Ovary (tissue), 3 donors: ENCODE results near the gene CFAP92.

Experiments
- CTCF ChIP-seq, 3 donors: fragments of 450-650 bp in 2 of 3; fragments of 200-600 bp in 1 of 3; IDR thresholded peaks; one replicate each; pipeline versions ENCODE4 v1.5.1 to v1.8.0; 2016 to 2022; ENCODE audit warnings: antibody characterized with exemption in 3 of 3, mild to moderate bottlenecking in 1 of 3
- EP300 ChIP-seq: sonication (generic); formaldehyde crosslinking; IDR thresholded peaks from one replicate; pipeline ENCODE4 v1.6.1; 2017; ENCODE audit warnings: antibody characterized with exemption
- POLR2A ChIP-seq: fragments of 450-650 bp; IDR thresholded peaks from one replicate; pipeline ENCODE4 v1.6.1; 2017; ENCODE audit warnings: antibody characterized with exemption, mild to moderate bottlenecking, moderate library complexity
- donor health status: DM: no; HTN: no; CAD: no.

GRCh38 chr3:129020691-129021090 lies 26.8 kb upstream of the CFAP92 start:
- no peak for TF ChIP-seq CTCF (IDR thresholded peaks at IDR 0.05)
- TF ChIP-seq EP300, result no peak
- no peak for TF ChIP-seq POLR2A
